NCI-H1694 treated with DMSO at 0.1 percent for 48 hours (cell line): ENCODE results near the gene P3H3.

Source experiments
- DNase-seq: peaks from one replicate; lab custom pipeline; 2025; lab: John Stamatoyannopoulos, UW

The P3H3 gene

GRCh38 chr12:6826734-6827436 is 1.3 kb upstream of the P3H3 start:
- DNase-seq, result no peak

GRCh38 chr12:6827437-6827911 is 733 bp upstream of the P3H3 start:
- peak; percentile 90 for DNase-seq

- no peak for DNase-seq
Measured at GRCh38 chr12:6828781-6829535, 751 bp downstream of the P3H3 start.

GRCh38 chr12:6829536-6830220 is 1.5 kb downstream of the P3H3 start:
- no peak for DNase-seq

GRCh38 chr12:6830286-6830890 is 2.2 kb downstream of the P3H3 start:
- DNase-seq, result no peak

GRCh38 chr12:6830999-6831398 is 2.8 kb downstream of the P3H3 start:
- DNase-seq, result no peak

GRCh38 chr12:6831450-6831995 is 3.3 kb downstream of the P3H3 start:
- DNase-seq, result no peak

- DNase-seq, result no peak
Measured at GRCh38 chr12:6832125-6832524, 3.9 kb downstream of the P3H3 start.

GRCh38 chr12:6833189-6833890 is 5.1 kb downstream of the P3H3 start:
- DNase-seq, result no peak

- DNase-seq, result no peak
Measured at GRCh38 chr12:6834254-6834653, 6.0 kb downstream of the P3H3 start.

GRCh38 chr12:6834873-6835272 is 6.7 kb downstream of the P3H3 start:
- DNase-seq, result no peak

- no peak for DNase-seq
Measured at GRCh38 chr12:6836851-6837250, 8.6 kb downstream of the P3H3 start.

GRCh38 chr12:6837370-6838060 is 9.3 kb downstream of the P3H3 start:
- DNase-seq, result no peak

- no peak for DNase-seq
Measured at GRCh38 chr12:6838854-6839253, 10.6 kb downstream of the P3H3 start.

GRCh38 chr12:6839482-6840201 is 11.4 kb downstream of the P3H3 start:
- DNase-seq, result no peak

- DNase-seq, result no peak
Measured at GRCh38 chr12:6840330-6840729, 12.1 kb downstream of the P3H3 start.

GRCh38 chr12:6840761-6841515 is 12.7 kb downstream of the P3H3 start, which contains the start of gene GNB3:
TSS of gene GNB3 (plus strand) at chr12:6840925. CDS start at chr12:6841288, 363 bp downstream.
- no peak for DNase-seq

- DNase-seq, result no peak
Measured at GRCh38 chr12:6842075-6842474, 13.9 kb downstream of the P3H3 start.
